Stimulated activated CD8-positive, alpha-beta memory T cell treated with anti-CD3 and anti-CD28 coated beads, Interleukin-15, amount 100 ng/mL, for 48 hours (primary cell): ENCODE results near the gene SEMA3C.

Source experiments
- DNase-seq, 2 donors: peaks; one replicate each; pipeline ENCODE4 v3.0.0-alpha.2; 2020; ENCODE audit warnings: low read depth in 2 of 2

Gene SEMA3C

GRCh38 chr7:80851896-80852476 is 66.9 kb downstream of the SEMA3C start:
- no peak for DNase-seq

- no peak for DNase-seq
These were observed 70.0 kb downstream of the SEMA3C start for GRCh38 chr7:80848841-80849240.

- no peak for DNase-seq
These were observed 71.0 kb downstream of the SEMA3C start for GRCh38 chr7:80847895-80848294.

GRCh38 chr7:80847027-80847426 is 71.8 kb downstream of the SEMA3C start:
- no peak for DNase-seq

GRCh38 chr7:80844916-80845315 is 73.9 kb downstream of the SEMA3C start:
- DNase-seq, result no peak

- DNase-seq, result no peak
These were observed 75.7 kb downstream of the SEMA3C start for GRCh38 chr7:80843018-80843677.

GRCh38 chr7:80842022-80842790 is 76.6 kb downstream of the SEMA3C start:
- no peak for DNase-seq

GRCh38 chr7:80841423-80841955 is 77.4 kb downstream of the SEMA3C start:
- no peak for DNase-seq

- no peak for DNase-seq
These were observed 78.2 kb downstream of the SEMA3C start for GRCh38 chr7:80840681-80841080.

GRCh38 chr7:80839855-80840254 is 79.0 kb downstream of the SEMA3C start:
- no peak for DNase-seq

GRCh38 chr7:80838643-80839042 is 80.2 kb downstream of the SEMA3C start:
- DNase-seq, result no peak

- no peak for DNase-seq
These were observed 81.5 kb downstream of the SEMA3C start for GRCh38 chr7:80837345-80837744.

GRCh38 chr7:80835251-80835650 is 83.6 kb downstream of the SEMA3C start:
- no peak for DNase-seq

GRCh38 chr7:80833289-80834268 is 85.3 kb downstream of the SEMA3C start:
- DNase-seq, result no peak

GRCh38 chr7:80832006-80832405 is 86.8 kb downstream of the SEMA3C start:
- no peak for DNase-seq

GRCh38 chr7:80830584-80831285 is 88.1 kb downstream of the SEMA3C start:
- DNase-seq, result no peak

GRCh38 chr7:80830010-80830409 is 88.8 kb downstream of the SEMA3C start:
- DNase-seq, result no peak

GRCh38 chr7:80829527-80829926 is 89.3 kb downstream of the SEMA3C start:
- no peak for DNase-seq

GRCh38 chr7:80827239-80827633 is 91.6 kb downstream of the SEMA3C start:
- DNase-seq, result no peak

GRCh38 chr7:80826520-80827238 is 92.2 kb downstream of the SEMA3C start:
- DNase-seq, result no peak
